Pancreas (tissue), 10 donors: ENCODE data around the gene NR4A3. TPM values are rescaled to one million over a fixed set of nuclear protein-coding genes. Genes with fewer than 3 reads are reported as not detected.

ENCODE experiments used
- ATAC-seq, 4 donors: fragments of 200-7000 bp; cut with Tn5 transposase; one replicate each; pipeline versions ENCODE4 v1.8.0 to v1.9.1; 2020; ENCODE audit warnings: mild to moderate bottlenecking in 4 of 4, moderate library complexity in 4 of 4
- DNase-seq, 6 donors: peaks; one replicate each; pipeline ENCODE4 v3.0.0-alpha.2; 2020
- FAIRE-seq: peaks from 2 replicates; lab custom pipeline; 2012; peaks lifted over from hg19 to GRCh38; lab: Jason Lieb, UNC
- H3K27ac ChIP-seq, 4 donors: fragments of 200-600 bp; sonication (generic); 1 replicate in 3 of 4; 2 replicates in 1 of 4; pipeline versions ENCODE4 v1.5.0 to v1.8.0; 2020
- H3K27me3 ChIP-seq, 4 donors: fragments of 200-600 bp; one replicate each; pipeline ENCODE4 v1.8.0; 2021
- H3K36me3 ChIP-seq, 3 donors: fragments of 200-600 bp; sonication (generic) in 1 of 3; one replicate each; pipeline versions ENCODE4 v1.5.0 to v1.8.0; 2020 to 2021
- H3K4me1 ChIP-seq, 3 donors: fragments of 200-600 bp; one replicate each; pipeline ENCODE4 v1.8.0; 2021
- H3K4me3 ChIP-seq, 4 donors: fragments of 200-600 bp; sonication (generic) in 2 of 4; one replicate each; pipeline versions ENCODE4 v1.5.0 to v1.8.0; 2020 to 2021
- H3K9me3 ChIP-seq, 4 donors: fragments of 200-600 bp; one replicate each; pipeline ENCODE4 v1.8.0; 2021
- CTCF ChIP-seq, 4 donors: fragments of 200-600 bp; sonication (generic) in 3 of 4; IDR thresholded peaks; one replicate each; pipeline versions ENCODE4 v1.5.0 to v1.8.0; 2021; ENCODE audit warnings: antibody characterized with exemption in 4 of 4
- WGBS, 2 donors: extraction: QIAGEN DNeasy Blood & Tissue Kit; methylation state at CpG; one replicate each; pipeline ENCODE4 v1.1.7; 2013; 5-methylcytosine and 5-hydroxymethylcytosine counted together
- intact Hi-C, 3 donors: fragments of 100-400 bp; cut with DNase I; formaldehyde crosslinking; loops; one replicate each; pipeline versions ENCODE4 v1.11.1 to v1.14.2; 2022
- polyA plus RNA-seq, 2 donors: library from polyadenylated mRNA; stranded (reverse); fragments of 200-250 nt; gene quantifications; one replicate each; pipeline ENCODE4 v1.2.3, GENCODE V29; 2013
- total RNA-seq, 6 donors: library from RNA; stranded (reverse); fragmentation: NEBNext Ultra II Directional in 4 of 6; extraction: Animal tissue kit (Norgen Biotek cat#: 25700) in 4 of 6; gene quantifications; one replicate each; pipeline versions ENCODE4 v1.2.1 to v1.2.4, GENCODE V29; 2021 to 2023
- donor health status: healthy with polysubstance abuse.
- donor health status: DM: no; HTN: no; CAD: no; lungs with moderate emphysema.
- donor health status: DM: no; HTN: no; CAD: no.
- donor health status: control.
- donor health status: control.
- donor health status: Bipolar disorder and iron deficiency.
- donor health status: DM: yes; HTN: yes; CAD: no.
- donor health status: DM: no; HTN: no; CAD: no.
- donor health status: DM: no; HTN: no; CAD: no.
- donor health status: DM: yes; HTN: yes; CAD: no.

NR4A3 gene
- total and polyA plus RNA-seq, 8 donors, result 0.41 to 3.8 (median 1.5) TPM

GRCh38 chr9:99813739-99814138 lies 7.9 kb upstream of the NR4A3 start:
- Histone ChIP-seq H3K27me3 (no peaks in the 10 kb centered on the region), H3K4me1 (peaks cover 0 to 3% (median 3%) of the 10 kb centered on the region in 3 donors), H3K9me3 (no peaks in the 10 kb centered on the region), H3K36me3 (no peaks in the 10 kb centered on the region), H3K27ac (no peak overlapping the region), H3K4me3 (no peak overlapping the region)
- intact Hi-C loops, result no loop called here
- no peak for DNase-seq
- FAIRE-seq, result no peak
- ATAC-seq, result no peak
- TF ChIP-seq CTCF (IDR thresholded peaks at IDR 0.05), result no peak
- 78 to 79% methylated on average over 8 of the region's 8 CpGs for WGBS, 2 donors

- H3K27ac ChIP-seq, result no peak overlapping the region
- H3K9me3 ChIP-seq, result no peaks in the 10 kb centered on the region
- H3K27me3 ChIP-seq, result no peaks in the 10 kb centered on the region
- ATAC-seq (no peak), DNase-seq (no peak), FAIRE-seq (no peak)
- H3K4me1 ChIP-seq, result peaks cover 0 to 6% (median 5%) of the 10 kb centered on the region in 3 donors
- 93 to 95% methylated on average over 2 of the region's 2 CpGs for WGBS, 2 donors
- no peak overlapping the region for H3K4me3 ChIP-seq
- no peak for TF ChIP-seq CTCF (IDR thresholded peaks at IDR 0.05)
- intact Hi-C loops, result no loop called here
- H3K36me3 ChIP-seq, result no peaks in the 10 kb centered on the region
Observed at GRCh38 chr9:99814359-99814758, 7.3 kb upstream of the NR4A3 start.

- no peak overlapping the region for H3K27ac ChIP-seq
- no peak for FAIRE-seq
- intact Hi-C loops, result no loop called here
Observed at GRCh38 chr9:99816392-99816791, 5.3 kb upstream of the NR4A3 start.

DNA sequence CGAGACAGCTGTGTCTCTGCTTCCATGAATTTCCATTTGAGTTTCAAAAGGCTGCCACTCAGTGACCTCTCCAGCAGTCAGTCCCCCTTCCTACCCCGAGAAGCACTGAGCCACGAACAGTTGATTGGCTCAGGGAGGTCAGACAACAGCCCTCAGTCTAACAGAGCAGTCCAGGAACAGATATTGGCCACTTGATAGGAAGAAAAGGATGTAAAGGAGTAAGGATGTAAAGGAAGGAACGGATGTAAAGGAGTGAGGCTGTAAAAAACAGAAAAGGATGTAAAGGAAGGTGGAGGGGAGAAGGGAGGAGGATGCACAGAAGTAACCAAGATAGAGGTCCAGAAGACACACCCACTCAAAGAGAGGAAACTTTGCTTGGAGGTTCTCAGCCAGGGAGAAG lies 3.2 kb upstream of the NR4A3 start:
- DNase-seq (no peak), ATAC-seq (no peak), FAIRE-seq (no peak)
- H3K9me3 ChIP-seq, result no peaks in the 10 kb centered on the region
- H3K36me3 ChIP-seq, result no peaks in the 10 kb centered on the region
- intact Hi-C loops, result no loop called here
- no peak for TF ChIP-seq CTCF (IDR thresholded peaks at IDR 0.05)
- peaks cover 0 to 6% (median 5%) of the 10 kb centered on the region in 3 donors for H3K4me1 ChIP-seq
- H3K27ac ChIP-seq, result peak overlapping the region in 1 of 4 donors; percentile 97
- WGBS, 2 donors, result 39 to 44% methylated on average over 4 of the region's 4 CpGs
- no peaks in the 10 kb centered on the region for H3K27me3 ChIP-seq
- peak overlapping the region in 2 of 4 donors; percentile 82 to 84 for H3K4me3 ChIP-seq

More at GRCh38 chr9:99816392-99816791, 5.3 kb upstream of the NR4A3 start:
- no peaks in the 10 kb centered on the region for H3K36me3 ChIP-seq
- 74 to 84% methylated on average over 3 of the region's 3 CpGs for WGBS, 2 donors
- DNase-seq (no peak), ATAC-seq (no peak)
- no peaks in the 10 kb centered on the region for H3K9me3 ChIP-seq
- H3K4me1 ChIP-seq, result peaks cover 0 to 6% (median 5%) of the 10 kb centered on the region in 3 donors
- H3K27me3 ChIP-seq, result no peaks in the 10 kb centered on the region
- no peak overlapping the region for H3K4me3 ChIP-seq
- no peak for TF ChIP-seq CTCF (IDR thresholded peaks at IDR 0.05)

GRCh38 chr9:99819123-99819855 lies 2.4 kb upstream of the NR4A3 start:
- peak; percentile 85 to 92 (median 88) for DNase-seq
- Histone ChIP-seq H3K27me3 (no peaks in the 10 kb centered on the region), H3K36me3 (no peaks in the 10 kb centered on the region), H3K27ac (peak overlapping the region; percentile 84 to 97 (median 94)), H3K4me3 (peak overlapping the region; percentile 75 to 84 (median 82)), H3K9me3 (no peaks in the 10 kb centered on the region), H3K4me1 (peaks cover 0 to 6% (median 5%) of the 10 kb centered on the region in 3 donors)
- TF ChIP-seq CTCF (IDR thresholded peaks at IDR 0.05), result no peak
- no peak for FAIRE-seq
- intact Hi-C loops, result no loop called here
- ATAC-seq, result peak; percentile 60 to 69 (median 64)
- WGBS, 2 donors, result 0% methylated on average over 24 to 54 of the region's 54 CpGs
